HepG2 (cell line): ENCODE data around the gene SH2D3C. TPM values are rescaled to one million over a fixed set of nuclear protein-coding genes. Genes with fewer than 3 reads are reported as not detected.

Experiments used
- BCL6 ChIP-seq: IDR thresholded peaks from 2 replicates; pipeline ENCODE4 v1.6.1; 2016; ENCODE audit warnings: missing genetic modification reagents, missing compliant biosample characterization
- DRAP1 ChIP-seq: IDR thresholded peaks from 2 replicates; pipeline ENCODE4 v1.6.1; 2016; ENCODE audit warnings: missing genetic modification reagents, missing compliant biosample characterization
- ETV5 ChIP-seq: IDR thresholded peaks from 2 replicates; pipeline ENCODE4 v1.6.1; 2018; ENCODE audit warnings: missing biosample characterization, missing genetic modification reagents, inconsistent platforms, borderline replicate concordance
- MAX ChIP-seq: IDR thresholded peaks from 2 replicates; pipeline ENCODE4 v1.6.1; 2012; ENCODE audit warnings: inconsistent platforms
- PAX8 ChIP-seq: sonication (generic); formaldehyde crosslinking; IDR thresholded peaks from 2 replicates; pipeline ENCODE4 v1.8.0; 2022; ENCODE audit warnings: mild to moderate bottlenecking, missing genetic modification reagents, borderline replicate concordance
- PAXIP1 ChIP-seq: sonication (generic); formaldehyde crosslinking; conservative IDR thresholded peaks from 2 replicates; pipeline ENCODE4 v1.4.0; 2020; ENCODE audit warnings: mild to moderate bottlenecking, missing genetic modification reagents, moderate library complexity
- RBM39 ChIP-seq: fragments of 200-400 bp; formaldehyde crosslinking; IDR thresholded peaks from one replicate; pipeline ENCODE4 v1.6.1; 2018; ENCODE audit warnings: antibody characterized with exemption, mild to moderate bottlenecking, low read depth, low read length; ENCODE audit not compliant: poor library complexity, severe bottlenecking
- SAP130 ChIP-seq: IDR thresholded peaks from 2 replicates; pipeline ENCODE4 v1.6.1; 2016; ENCODE audit warnings: low read depth
- THAP11 ChIP-seq: IDR thresholded peaks from 2 replicates; pipeline ENCODE4 v1.6.1; 2016; ENCODE audit warnings: missing biosample characterization, missing genetic modification reagents
- ZBTB8A ChIP-seq: sonication (generic); formaldehyde crosslinking; IDR thresholded peaks from 2 replicates; pipeline ENCODE4 v1.4.0; 2020; ENCODE audit warnings: mild to moderate bottlenecking, low read depth, missing genetic modification reagents, borderline replicate concordance
- ZC3H13 ChIP-seq: sonication (generic); formaldehyde crosslinking; IDR thresholded peaks from 2 replicates; pipeline ENCODE4 v1.8.1; 2023; ENCODE audit warnings: mild to moderate bottlenecking, missing genetic modification reagents, moderate library complexity
- ZHX1 ChIP-seq: sonication (generic); formaldehyde crosslinking; IDR thresholded peaks from 2 replicates; pipeline ENCODE4 v1.8.1; 2022; ENCODE audit warnings: low read depth, mild to moderate bottlenecking, missing genetic modification reagents
- ZNF292 ChIP-seq: sonication (generic); formaldehyde crosslinking; IDR thresholded peaks from 2 replicates; pipeline ENCODE4 v1.8.1; 2022; ENCODE audit warnings: mild to moderate bottlenecking, low read depth, missing genetic modification reagents, borderline replicate concordance
- ZNF333 ChIP-seq: sonication (generic); formaldehyde crosslinking; IDR thresholded peaks from 2 replicates; pipeline ENCODE4 v1.4.0; 2020; ENCODE audit warnings: mild to moderate bottlenecking, missing genetic modification reagents, borderline replicate concordance
- ZNF572 ChIP-seq: sonication (generic); formaldehyde crosslinking; IDR thresholded peaks from 2 replicates; pipeline ENCODE4 v1.5.1; 2020; ENCODE audit warnings: mild to moderate bottlenecking, missing genetic modification reagents
- ZNF687 ChIP-seq: sonication (generic); formaldehyde crosslinking; IDR thresholded peaks from 2 replicates; pipeline ENCODE4 v1.5.1; 2020; ENCODE audit warnings: mild to moderate bottlenecking, missing genetic modification reagents, moderate library complexity
- polyA plus RNA-seq, 8 experiments: library from polyadenylated mRNA; depleted of rRNA in 3 of 8; stranded (reverse) in 7 of 8; unstranded in 1 of 8; fragments of >200 nt; fragmentation: Illumina TruSeq in 4 of 8; extraction: Trizol in 4 of 8; gene quantifications; 2 replicates each; pipeline versions ENCODE4 v1.2.1 to v1.2.3, GENCODE V29; 2011 to 2016; ENCODE audit warnings: low read depth in 4 of 8, missing spikeins in 1 of 8, mixed read lengths in 1 of 8; ENCODE audit not compliant: insufficient read depth in 1 of 8
- total RNA-seq, 5 experiments: library from RNA; depleted of rRNA; stranded (reverse); fragments of >200 nt; fragmentation: Illumina TruSeq; extraction: Trizol; gene quantifications; 2 replicates each; pipeline ENCODE4 v1.2.3, GENCODE V29; 2016; ENCODE audit warnings: low read depth in 1 of 5

SH2D3C gene
- total and polyA plus RNA-seq, 2 of the 13 experiments (the other 11 are each of a cell fraction or from before 2014, with no cell fraction given), result not detected

- TF ChIP-seq MAX (peak; percentile 52; the same call in 1 of the 2 replicates), DRAP1 (0 out of 2 replicates have a peak, but pooled peaks have one; percentile 39), ETV5 (peak; percentile 62; the same call in 1 of the 2 replicates), PAX8 (CRISPR knock-in tag) (no peak), SAP130 (CRISPR knock-in tag) (peak; percentile 58), ZC3H13 (no peak), ZBTB8A (CRISPR knock-in tag) (no peak), ZNF333 (CRISPR knock-in tag) (0 out of 2 replicates have a peak, but pooled peaks have one; percentile 41), BCL6 (no peak), ZNF572 (CRISPR knock-in tag) (no peak), ZHX1 (CRISPR knock-in tag) (no peak), ZNF687 (CRISPR knock-in tag) (peak; percentile 84), RBM39 (no peak), THAP11 (CRISPR knock-in tag) (0 out of 2 replicates have a peak, but pooled peaks have one; percentile 30), PAXIP1 (CRISPR knock-in tag) (0 out of 2 replicates have a peak, but pooled peaks have one; percentile 15), ZNF292 (0 out of 2 replicates have a peak, but pooled peaks have one; percentile 71)
Observed at GRCh38 chr9:127729522-127730256, 48.8 kb downstream of the SH2D3C start (continued).
